GM10847 (cell line): ENCODE measurements around the gene CHCHD6.

Source experiments
- POLR2A ChIP-seq: IDR thresholded peaks from 2 replicates; pipeline ENCODE4 v1.6.1; 2011; ENCODE audit not compliant: insufficient read length; ENCODE audit errors: extremely low read depth

CHCHD6 gene

GRCh38 chr3:126928921-126929474 is 225.0 kb downstream of the CHCHD6 start:
- TF ChIP-seq POLR2A = no peak

- no peak for TF ChIP-seq POLR2A
These were observed 227.0 kb downstream of the CHCHD6 start for GRCh38 chr3:126930936-126931600.

- TF ChIP-seq POLR2A = no peak
These were observed 227.8 kb downstream of the CHCHD6 start for GRCh38 chr3:126931806-126932187.

GRCh38 chr3:126932188-126932931 is 228.3 kb downstream of the CHCHD6 start:
- no peak for TF ChIP-seq POLR2A

GRCh38 chr3:126934031-126934531 is 230.0 kb downstream of the CHCHD6 start:
- no peak for TF ChIP-seq POLR2A

GRCh38 chr3:126934991-126935390 is 231.0 kb downstream of the CHCHD6 start:
- no peak for TF ChIP-seq POLR2A

- TF ChIP-seq POLR2A = no peak
These were observed 231.9 kb downstream of the CHCHD6 start for GRCh38 chr3:126935756-126936509.

DNA sequence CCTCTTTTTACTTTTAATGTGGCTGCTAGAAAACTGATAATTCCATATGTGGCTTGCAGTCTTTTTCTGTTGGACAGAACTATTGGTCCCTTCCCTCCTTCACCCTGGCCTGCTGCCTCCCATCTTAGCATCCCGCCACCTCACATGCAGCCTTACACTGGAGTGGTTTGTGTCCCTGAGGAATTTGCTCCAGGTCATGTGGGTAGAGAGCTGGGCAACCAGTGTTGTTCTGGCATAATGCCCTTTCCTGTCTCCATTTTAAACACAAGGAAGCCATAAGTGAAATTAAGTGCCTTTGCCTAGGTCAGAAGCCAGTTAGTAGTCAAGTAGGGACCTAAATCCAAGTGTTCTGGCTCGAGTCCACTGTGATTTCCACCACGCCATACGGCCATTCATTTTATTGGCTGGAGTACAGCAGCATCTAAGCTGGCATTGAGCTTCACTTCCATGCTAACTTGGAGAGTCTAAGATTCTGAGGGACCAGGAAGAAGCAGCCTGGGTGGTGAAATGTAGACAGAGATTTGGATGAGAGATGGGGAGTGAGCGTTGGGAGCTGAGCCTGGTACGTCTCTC is 232.9 kb downstream of the CHCHD6 start:
- TF ChIP-seq POLR2A = no peak

- no peak for TF ChIP-seq POLR2A
These were observed 233.5 kb downstream of the CHCHD6 start for GRCh38 chr3:126937533-126937932.

GRCh38 chr3:126937973-126938372 is 233.9 kb downstream of the CHCHD6 start:
- no peak for TF ChIP-seq POLR2A

DNA sequence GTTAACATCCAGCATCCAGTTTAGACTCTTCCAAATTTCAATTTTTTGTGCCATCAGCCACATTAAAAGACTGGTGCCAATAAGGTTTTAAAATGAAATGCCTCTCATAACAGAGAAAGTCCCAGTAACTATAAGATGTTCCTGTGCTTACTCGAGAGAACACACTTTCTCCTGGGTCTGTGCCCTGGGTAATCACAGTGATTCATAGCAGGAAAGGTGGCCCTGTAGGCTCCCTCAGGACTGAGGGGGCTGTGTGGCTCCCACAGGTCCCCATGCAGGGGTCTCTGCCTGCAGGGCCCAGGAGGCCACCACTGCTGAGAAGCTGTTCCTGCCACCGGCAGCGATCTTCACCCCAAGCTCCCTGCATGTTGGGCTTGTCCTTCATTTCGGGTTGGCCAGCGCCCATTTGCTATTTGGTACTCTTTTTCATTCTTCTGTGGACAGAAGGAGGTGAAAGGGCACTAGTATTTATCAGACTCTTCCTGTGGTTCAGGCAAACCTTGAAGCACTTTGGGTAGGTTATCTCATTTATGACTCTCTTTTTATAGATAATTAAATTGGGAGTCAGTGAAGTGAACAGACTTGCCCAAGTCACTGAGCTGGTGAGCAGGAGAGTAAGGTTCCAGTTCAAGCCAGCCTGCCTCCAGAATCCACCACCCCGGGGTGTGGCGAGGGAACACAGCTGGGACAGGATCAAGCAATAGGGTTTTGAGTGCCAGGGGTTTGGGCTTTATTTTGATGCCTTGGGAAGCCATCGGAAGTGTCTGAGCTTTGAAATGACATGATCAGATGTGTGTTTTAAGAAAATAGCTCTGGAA is 234.7 kb downstream of the CHCHD6 start:
- no peak for TF ChIP-seq POLR2A

- no peak for TF ChIP-seq POLR2A
These were observed 235.3 kb downstream of the CHCHD6 start for GRCh38 chr3:126939338-126939718.

DNA sequence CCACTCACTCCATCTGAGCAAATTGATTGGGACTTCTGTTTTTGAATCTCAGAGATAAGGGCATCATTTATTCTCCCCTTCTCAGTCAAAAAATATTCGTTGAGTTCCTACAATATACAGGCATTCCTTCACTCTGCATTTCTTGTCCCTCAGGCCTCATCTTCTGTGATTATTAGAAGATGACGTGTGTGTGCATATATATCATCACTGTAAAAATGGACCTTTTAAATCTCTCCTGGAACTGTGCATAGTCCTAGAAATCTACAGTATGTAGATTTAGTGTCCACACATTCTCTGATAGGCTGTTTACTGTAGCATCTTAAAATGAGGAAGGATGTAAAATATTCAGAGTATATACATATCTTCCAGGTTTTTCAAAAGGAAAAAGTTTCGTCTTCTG is 235.7 kb downstream of the CHCHD6 start:
- no peak for TF ChIP-seq POLR2A

- no peak for TF ChIP-seq POLR2A
These were observed 237.8 kb downstream of the CHCHD6 start for GRCh38 chr3:126941721-126942270.

DNA sequence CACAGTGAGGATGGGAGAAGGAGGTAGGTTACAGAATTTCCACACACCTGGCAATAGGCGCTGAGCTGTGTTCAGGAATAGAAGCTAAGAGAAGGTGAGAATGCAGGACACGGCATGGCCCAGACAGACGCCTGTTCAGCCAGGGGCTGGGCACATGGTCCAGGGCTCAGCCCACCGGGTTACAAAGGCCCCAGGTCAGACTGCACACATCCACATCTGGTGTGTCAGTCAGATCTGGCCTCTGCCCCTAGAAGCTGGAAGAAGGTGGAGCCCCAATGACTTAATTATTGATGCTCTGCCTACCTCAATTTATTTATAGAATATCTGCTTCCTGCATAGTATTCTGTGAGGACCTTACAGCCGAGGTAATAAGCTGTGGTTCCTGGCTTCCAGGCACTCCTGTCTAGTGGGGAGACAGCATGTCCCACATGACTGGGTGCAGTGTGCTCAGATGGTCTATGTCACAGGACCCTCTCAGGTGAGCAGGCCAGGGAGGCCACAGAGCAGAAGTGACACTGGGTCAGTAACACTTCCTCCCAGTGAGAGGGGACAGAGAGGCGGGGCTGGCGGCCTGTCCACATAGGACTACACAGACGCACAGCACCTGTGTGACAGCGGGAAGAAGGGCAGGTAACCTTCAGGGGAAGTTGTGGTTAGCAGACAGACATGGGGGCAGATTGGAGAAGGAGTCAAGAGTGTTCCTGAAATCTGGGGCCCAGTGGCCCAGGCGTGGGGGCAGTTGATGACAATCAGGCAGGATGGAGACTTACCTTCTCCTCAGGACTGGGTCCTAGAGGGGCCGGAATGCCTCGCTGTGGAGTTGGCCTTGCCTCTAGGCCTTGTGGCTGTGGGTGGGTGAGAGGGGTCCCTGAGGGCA is 240.3 kb downstream of the CHCHD6 start:
- TF ChIP-seq POLR2A = no peak
